ENCODE measurements around the gene MAT1A. TPM values are rescaled to one million over a fixed set of nuclear protein-coding genes. Genes with fewer than 3 reads are reported as not detected.
"Not testable (repeated sequence)": the region's sequence is repeated elsewhere in the genome, so short reads cannot be mapped to it uniquely, and the experiment has no call there.

Gene MAT1A
- total RNA-seq, 1 donor from 2014 or later: not detected

- H3K4me1 Mint-ChIP-seq: peaks cover 7% of the 10 kb centered on the region
- H3K9me3 Mint-ChIP-seq: peaks cover 4% of the 10 kb centered on the region
- no peak for TF ChIP-seq CTCF (conservative IDR thresholded peaks at IDR 0.05)
- no peak overlapping the region for H3K27ac Mint-ChIP-seq (ENCODE audit: unreplicated experiment)
- DNase-seq (ENCODE audit: low read depth, low spot score): no peak
- no peak overlapping the region for H3K4me3 Mint-ChIP-seq
- no peaks in the 10 kb centered on the region for H3K27me3 Mint-ChIP-seq (ENCODE audit: low read depth)
- peaks cover 2% of the 10 kb centered on the region for H3K36me3 Mint-ChIP-seq (ENCODE audit: low read depth)
Measured at GRCh38 chr10:80319318-80319717, 29.9 kb upstream of the MAT1A start.

GRCh38 chr10:80318742-80319141 is 29.3 kb upstream of the MAT1A start:
- TF ChIP-seq CTCF (conservative IDR thresholded peaks at IDR 0.05): no peak
- DNase-seq (ENCODE audit: low read depth, low spot score): no peak
- H3K27me3 Mint-ChIP-seq (ENCODE audit: low read depth): no peaks in the 10 kb centered on the region
- H3K9me3 Mint-ChIP-seq: peaks cover 4% of the 10 kb centered on the region
- H3K4me3 Mint-ChIP-seq: no peak overlapping the region
- H3K4me1 Mint-ChIP-seq: peaks cover 7% of the 10 kb centered on the region
- no peak overlapping the region for H3K27ac Mint-ChIP-seq (ENCODE audit: unreplicated experiment)
- peaks cover 2% of the 10 kb centered on the region for H3K36me3 Mint-ChIP-seq (ENCODE audit: low read depth)

- Mint-ChIP-seq H3K4me3 (no peak overlapping the region), H3K27ac (ENCODE audit: unreplicated experiment) (no peak overlapping the region), H3K4me1 (no peaks in the 10 kb centered on the region)
Measured at GRCh38 chr10:80315391-80315790, 25.9 kb upstream of the MAT1A start.

GRCh38 chr10:80313523-80313922 is 24.1 kb upstream of the MAT1A start:
- H3K4me3 Mint-ChIP-seq: no peak overlapping the region
- no peaks in the 10 kb centered on the region for H3K4me1 Mint-ChIP-seq
- no peaks in the 10 kb centered on the region for H3K27me3 Mint-ChIP-seq (ENCODE audit: low read depth)
- H3K36me3 Mint-ChIP-seq (ENCODE audit: low read depth): peaks cover 4% of the 10 kb centered on the region
- no peak for TF ChIP-seq CTCF (conservative IDR thresholded peaks at IDR 0.05)
- peaks cover 13% of the 10 kb centered on the region for H3K9me3 Mint-ChIP-seq
- DNase-seq (ENCODE audit: low read depth, low spot score): no peak
- H3K27ac Mint-ChIP-seq (ENCODE audit: unreplicated experiment): no peak overlapping the region

More at GRCh38 chr10:80315391-80315790, 25.9 kb upstream of the MAT1A start:
- DNase-seq (ENCODE audit: low read depth, low spot score): no peak
- H3K36me3 Mint-ChIP-seq (ENCODE audit: low read depth): peaks cover 4% of the 10 kb centered on the region
- H3K27me3 Mint-ChIP-seq (ENCODE audit: low read depth): no peaks in the 10 kb centered on the region
- H3K9me3 Mint-ChIP-seq: peaks cover 13% of the 10 kb centered on the region
- no peak for TF ChIP-seq CTCF (conservative IDR thresholded peaks at IDR 0.05)

GRCh38 chr10:80305989-80306388 is 16.5 kb upstream of the MAT1A start:
- H3K27ac Mint-ChIP-seq (ENCODE audit: unreplicated experiment); DNase-seq (ENCODE audit: low read depth, low spot score); H3K27me3 Mint-ChIP-seq (ENCODE audit: low read depth); H3K4me3 Mint-ChIP-seq; H3K4me1 Mint-ChIP-seq: not testable (repeated sequence)
- Mint-ChIP-seq H3K9me3 (peaks cover 14% of the 10 kb centered on the region), H3K36me3 (ENCODE audit: low read depth) (peaks cover 17% of the 10 kb centered on the region)

- TF ChIP-seq CTCF (conservative IDR thresholded peaks at IDR 0.05): no peak
- no peaks in the 10 kb centered on the region for H3K4me1 Mint-ChIP-seq
- no peak overlapping the region for H3K27ac Mint-ChIP-seq (ENCODE audit: unreplicated experiment)
- H3K36me3 Mint-ChIP-seq (ENCODE audit: low read depth): peaks cover 8% of the 10 kb centered on the region
- no peaks in the 10 kb centered on the region for H3K27me3 Mint-ChIP-seq (ENCODE audit: low read depth)
- peaks cover 22% of the 10 kb centered on the region for H3K9me3 Mint-ChIP-seq
- H3K4me3 Mint-ChIP-seq: no peak overlapping the region
- no peak for DNase-seq (ENCODE audit: low read depth, low spot score)
Measured at GRCh38 chr10:80296942-80297341, 7.5 kb upstream of the MAT1A start.
